BJ (cell line): ENCODE results near the gene HSH2D. TPM values are rescaled to one million over a fixed set of nuclear protein-coding genes. Genes with fewer than 3 reads are reported as not detected.

Experiments
- CTCF ChIA-PET: fragments of 350-600 bp; formaldehyde crosslinking; extraction: SDS; loops from one replicate; lab custom pipeline; 2021; ENCODE audit warnings: antibody characterized with exemption, inconsistent platforms; lab: Yijun Ruan, JAX
- POLR2A ChIA-PET: fragments of 300-600 bp; sonication (Branson Sonifier 250); formaldehyde crosslinking; extraction: SDS; loops from one replicate; lab custom pipeline; 2021; ENCODE audit warnings: antibody characterized with exemption; lab: Charles Lee
- DNase-seq: peaks from one replicate; pipeline ENCODE4 v3.0.0-alpha.2; 2011; ENCODE audit warnings: low read depth
- H3K27me3 ChIP-seq: 2 replicates; pipeline ENCODE4 v1.6.0; 2011; ENCODE audit warnings: low read length; ENCODE audit not compliant: control insufficient read depth, insufficient read depth
- H3K36me3 ChIP-seq: 2 replicates; pipeline ENCODE4 v1.5.1; 2011; ENCODE audit warnings: low read length; ENCODE audit not compliant: control insufficient read depth, insufficient read depth
- H3K4me3 ChIP-seq: 2 replicates; pipeline ENCODE4 v1.5.1; 2011; ENCODE audit warnings: low read depth, mild to moderate bottlenecking, control low read depth, low read length
- polyA plus RNA-seq: library from polyadenylated mRNA; depleted of rRNA; stranded (reverse); fragments of >200 nt; gene quantifications from 2 replicates; pipeline ENCODE4 v1.2.3, GENCODE V29; 2011
- TF ChIP-seq, protein P1 (sequence below): IDR thresholded peaks from 2 replicates; pipeline ENCODE4 v1.5.1; 2011; ENCODE audit warnings: low read depth, mild to moderate bottlenecking, control low read depth, inconsistent platforms, low read length, moderate library complexity; ENCODE audit not compliant: insufficient read depth

HSH2D gene
- polyA plus RNA-seq, 1 experiment = not detected

DNA sequence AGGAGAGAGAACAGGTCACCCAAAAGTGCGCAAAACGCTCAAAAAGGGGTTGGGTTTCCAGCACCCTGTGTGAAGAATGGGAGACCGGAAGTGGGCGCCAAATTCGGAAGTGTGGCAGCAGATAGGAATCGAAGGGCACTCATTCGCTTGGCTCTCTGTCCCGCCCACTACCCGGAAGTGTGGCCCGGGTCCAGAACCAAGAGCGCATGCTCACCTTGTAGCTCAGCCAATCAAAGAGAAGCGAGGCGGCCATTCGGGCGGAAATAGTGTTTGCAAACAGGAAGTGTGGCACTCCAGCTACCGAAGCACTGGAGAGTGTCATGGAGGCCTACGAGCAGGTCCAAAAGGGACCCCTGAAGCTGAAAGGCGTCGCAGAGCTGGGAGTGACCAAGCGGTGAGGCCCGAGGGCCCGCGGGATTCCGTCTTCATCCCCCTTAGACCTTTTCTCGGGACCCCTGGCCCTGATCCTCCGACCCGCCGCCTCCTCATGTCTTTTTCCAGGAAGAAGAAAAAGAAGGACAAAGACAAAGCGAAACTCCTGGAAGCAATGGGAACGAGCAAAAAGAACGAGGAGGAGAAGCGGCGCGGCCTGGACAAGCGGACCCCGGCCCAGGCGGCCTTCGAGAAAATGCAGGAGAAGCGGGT lies 41.8 kb downstream of the HSH2D start, which contains the start of gene FAM32A:
FAM32A (plus strand) TSS at position 288 of the 645 bp plus-strand sequence; CDS start at position 321, 33 bp downstream.
- POLR2A ChIA-PET = interaction anchor here (0.5 to 1.5 kb wide), 4 partner anchors 63 to 131 kb away, joined by 3 to 11 read pairs (median 4); partner anchors contain the start of gene TPM4
- Histone ChIP-seq H3K4me3 (peak within 1 kb of the TSS; percentile 55), H3K27me3 (no peaks in the 10 kb centered on the region), H3K36me3 (peaks cover 5% of the 10 kb centered on the region)
- CTCF ChIA-PET = interaction anchor here (0.6 to 5.3 kb wide), 14 partner anchors 9 to 558 kb away, joined by 3 to 48 read pairs (median 3); partner anchors contain the start of gene AP1M1
- TF ChIP-seq, protein P1, sequence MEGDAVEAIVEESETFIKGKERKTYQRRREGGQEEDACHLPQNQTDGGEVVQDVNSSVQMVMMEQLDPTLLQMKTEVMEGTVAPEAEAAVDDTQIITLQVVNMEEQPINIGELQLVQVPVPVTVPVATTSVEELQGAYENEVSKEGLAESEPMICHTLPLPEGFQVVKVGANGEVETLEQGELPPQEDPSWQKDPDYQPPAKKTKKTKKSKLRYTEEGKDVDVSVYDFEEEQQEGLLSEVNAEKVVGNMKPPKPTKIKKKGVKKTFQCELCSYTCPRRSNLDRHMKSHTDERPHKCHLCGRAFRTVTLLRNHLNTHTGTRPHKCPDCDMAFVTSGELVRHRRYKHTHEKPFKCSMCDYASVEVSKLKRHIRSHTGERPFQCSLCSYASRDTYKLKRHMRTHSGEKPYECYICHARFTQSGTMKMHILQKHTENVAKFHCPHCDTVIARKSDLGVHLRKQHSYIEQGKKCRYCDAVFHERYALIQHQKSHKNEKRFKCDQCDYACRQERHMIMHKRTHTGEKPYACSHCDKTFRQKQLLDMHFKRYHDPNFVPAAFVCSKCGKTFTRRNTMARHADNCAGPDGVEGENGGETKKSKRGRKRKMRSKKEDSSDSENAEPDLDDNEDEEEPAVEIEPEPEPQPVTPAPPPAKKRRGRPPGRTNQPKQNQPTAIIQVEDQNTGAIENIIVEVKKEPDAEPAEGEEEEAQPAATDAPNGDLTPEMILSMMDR = peak; percentile 25; the same call in 1 of the 2 replicates
- DNase-seq = peak; percentile 96

DNA sequence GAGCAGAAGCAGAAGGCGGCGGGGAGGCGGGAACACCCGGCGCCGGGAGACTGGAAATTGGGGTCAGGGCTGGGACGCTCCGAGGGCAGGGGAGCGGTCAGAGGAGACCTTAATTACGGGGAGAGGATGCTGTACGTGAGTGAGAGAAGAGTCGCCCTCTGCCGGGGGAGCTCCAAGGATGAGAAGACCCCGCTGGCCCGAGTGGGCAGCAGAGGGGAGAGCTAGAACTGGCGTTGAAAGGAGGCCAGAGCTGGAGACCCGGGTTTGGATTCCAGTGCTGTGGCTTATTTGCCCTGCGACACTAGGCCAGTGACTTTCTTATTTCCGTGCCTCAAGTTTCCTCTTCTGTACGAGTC lies 42.3 kb downstream of the HSH2D start:
- Histone ChIP-seq H3K27me3 (no peaks in the 10 kb centered on the region), H3K36me3 (peaks cover 9% of the 10 kb centered on the region), H3K4me3 (peak overlapping the region; percentile 55)
- ChIA-PET POLR2A (interaction anchor here (0.6 to 1.5 kb wide), 2 partner anchors 91 to 108 kb away, joined by 3 to 11 read pairs; partner anchors contain the start of gene TPM4), CTCF (interaction anchor here (0.6 to 5.3 kb wide), 10 partner anchors 10 to 559 kb away, joined by 3 to 48 read pairs (median 3); no protein-coding TSS in a partner anchor)
- TF ChIP-seq, protein P1 = peak; percentile 59
- DNase-seq = no peak

DNA sequence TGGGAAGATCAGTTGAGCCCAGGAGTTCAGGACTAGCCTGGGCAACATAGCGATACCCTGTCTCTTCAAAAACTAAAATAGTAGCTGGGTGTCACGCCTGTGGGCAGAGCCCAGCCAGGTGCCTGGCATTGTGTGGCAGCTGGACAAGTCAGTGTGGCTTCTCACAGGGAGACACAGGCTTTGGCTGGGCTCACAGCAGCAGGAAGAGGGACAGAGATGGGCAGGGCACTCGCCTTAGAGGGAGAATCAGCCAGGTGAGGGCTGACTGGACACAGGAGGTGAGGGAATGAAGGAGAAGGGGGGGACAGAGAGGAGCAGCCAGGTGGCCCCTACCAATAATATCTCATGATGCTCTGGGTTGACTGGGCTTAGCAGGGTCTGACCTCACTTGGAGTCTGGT lies 45.0 kb downstream of the HSH2D start:
- H3K27me3 ChIP-seq = no peaks in the 10 kb centered on the region
- no peak overlapping the region for H3K4me3 ChIP-seq
- TF ChIP-seq, protein P1 = no peak
- peaks cover 18% of the 10 kb centered on the region for H3K36me3 ChIP-seq
- DNase-seq = no peak
- ChIA-PET POLR2A (interaction anchor here (0.6 kb wide), 1 partner anchor 9 kb away, joined by 3 read pairs; the partner anchor contains the start of gene AP1M1), CTCF (interaction anchor here (5.3 kb wide), 1 partner anchor 147 kb away, joined by 48 read pairs; no protein-coding TSS in a partner anchor)

DNA sequence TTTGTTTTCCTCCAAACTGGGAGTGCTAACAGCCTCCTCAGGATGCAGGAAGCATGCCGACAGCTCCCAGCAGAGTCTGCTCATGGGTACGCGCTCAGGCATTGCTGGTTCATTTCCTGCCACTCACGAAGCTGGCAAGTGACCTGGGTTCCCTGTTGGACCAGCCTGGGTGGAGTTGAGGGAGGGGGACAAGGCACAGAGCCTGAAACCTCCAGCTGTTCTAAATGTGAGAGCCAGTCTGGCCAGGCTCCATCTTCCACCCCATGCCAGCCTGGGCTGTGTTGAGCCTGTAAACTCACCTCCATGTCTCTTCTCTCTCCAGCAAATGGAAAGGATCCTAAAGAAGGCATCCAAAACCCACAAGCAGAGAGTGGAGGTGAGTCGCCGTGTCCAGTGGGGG lies 46.7 kb downstream of the HSH2D start:
- no peak overlapping the region for H3K4me3 ChIP-seq
- POLR2A ChIA-PET = no interaction called here
- H3K36me3 ChIP-seq = peaks cover 18% of the 10 kb centered on the region
- CTCF ChIA-PET = interaction anchor here (1.4 kb wide), 1 partner anchor 9 kb away, joined by 4 read pairs; no protein-coding TSS in a partner anchor
- DNase-seq = no peak
- TF ChIP-seq, protein P1 = no peak
- no peaks in the 10 kb centered on the region for H3K27me3 ChIP-seq

DNA sequence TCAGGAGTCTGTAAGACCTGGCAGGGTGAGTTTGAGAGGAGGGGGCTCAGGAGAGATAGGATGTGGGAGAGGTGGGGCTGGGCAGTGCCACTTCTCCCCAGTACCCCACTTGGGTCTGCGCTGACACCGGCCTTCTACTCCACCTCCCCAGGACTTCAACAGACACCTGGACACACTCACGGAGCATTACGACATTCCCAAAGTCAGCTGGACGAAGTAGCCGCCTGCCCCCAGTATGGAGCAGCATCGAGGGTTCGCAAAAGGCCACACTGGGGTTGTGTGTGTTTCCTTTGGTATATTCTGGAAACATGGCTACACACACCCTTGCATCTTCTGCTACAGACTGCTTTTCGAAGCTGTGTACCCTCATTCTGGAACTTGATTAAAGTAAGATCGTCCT lies 47.3 kb downstream of the HSH2D start:
- ChIA-PET POLR2A (no interaction called here), CTCF (no interaction called here)
- TF ChIP-seq, protein P1 = no peak
- no peak for DNase-seq
- peaks cover 18% of the 10 kb centered on the region for H3K36me3 ChIP-seq
- no peak overlapping the region for H3K4me3 ChIP-seq
- no peaks in the 10 kb centered on the region for H3K27me3 ChIP-seq
